Hepatocyte (in vitro differentiated cells): Measurements from ENCODE around the gene PFKL. TPM values are rescaled to one million over a fixed set of nuclear protein-coding genes. Genes with fewer than 3 reads are reported as not detected.

Source experiments
- DNase-seq: peaks from one replicate; pipeline ENCODE4 v3.0.0-alpha.2; 2016; ENCODE audit warnings: low spot score
- H2AFZ ChIP-seq: fragments of 200-600 bp; sonication (generic); 2 replicates; pipeline ENCODE4 v1.6.0; 2016; ENCODE audit warnings: antibody characterized with exemption, mild to moderate bottlenecking
- H3K27ac ChIP-seq: fragments of 200-600 bp; sonication (generic); 2 replicates; pipeline ENCODE4 v1.5.1; 2016; ENCODE audit warnings: mild to moderate bottlenecking
- H3K27me3 ChIP-seq: fragments of 200-600 bp; sonication (generic); 2 replicates; pipeline ENCODE4 v1.6.1; 2016
- H3K36me3 ChIP-seq: fragments of 200-600 bp; sonication (generic); replicated peaks from 2 replicates; pipeline ENCODE4 v1.5.1; 2016; ENCODE audit warnings: low read depth; ENCODE audit not compliant: insufficient read depth
- H3K4me1 ChIP-seq: fragments of 200-600 bp; sonication (generic); 2 replicates; pipeline ENCODE4 v1.5.1; 2016; ENCODE audit warnings: mild to moderate bottlenecking, moderate library complexity; ENCODE audit not compliant: insufficient read depth
- H3K4me2 ChIP-seq: fragments of 200-600 bp; sonication (generic); 2 replicates; pipeline ENCODE4 v1.6.0; 2016
- H3K4me3 ChIP-seq: fragments of 200-600 bp; sonication (generic); 2 replicates; pipeline ENCODE4 v1.5.1; 2016; ENCODE audit warnings: mild to moderate bottlenecking
- H3K79me2 ChIP-seq: fragments of 200-600 bp; sonication (generic); 2 replicates; pipeline ENCODE4 v1.6.0; 2017; ENCODE audit warnings: mild to moderate bottlenecking
- H3K9me2 ChIP-seq: fragments of 200-600 bp; sonication (generic); replicated peaks from 2 replicates; pipeline ENCODE4 v1.6.0; 2017; ENCODE audit warnings: mild to moderate bottlenecking; ENCODE audit not compliant: insufficient read depth
- H3K9me3 ChIP-seq: fragments of 200-600 bp; sonication (generic); 2 replicates; pipeline ENCODE4 v1.5.1; 2016; ENCODE audit warnings: low read depth, mild to moderate bottlenecking
- H4K20me1 ChIP-seq: fragments of 200-600 bp; sonication (generic); 2 replicates; pipeline ENCODE4 v1.6.0; 2016; ENCODE audit warnings: mild to moderate bottlenecking; ENCODE audit not compliant: insufficient read depth, poor library complexity, severe bottlenecking
- EZH2 ChIP-seq: fragments of 200-600 bp; sonication (generic); IDR thresholded peaks from 2 replicates; pipeline ENCODE4 v1.6.1; 2016; ENCODE audit warnings: antibody characterized with exemption, mild to moderate bottlenecking, borderline replicate concordance
- EZH2phosphoT487 ChIP-seq: fragments of 200-600 bp; sonication (generic); IDR thresholded peaks from one replicate; pipeline ENCODE4 v1.6.1; 2018; ENCODE audit warnings: antibody characterized with exemption, mild to moderate bottlenecking, low read depth, moderate library complexity; ENCODE audit not compliant: unreplicated experiment, severe bottlenecking
- WGBS: methylation state at CpG from one replicate; pipeline ENCODE4 v1.1.6; 2016; ENCODE audit warnings: low lambda C conversion rate; ENCODE audit errors: missing lambda C conversion rate; 5-methylcytosine and 5-hydroxymethylcytosine counted together
- polyA plus RNA-seq: library from polyadenylated mRNA; unstranded; fragments of >200 nt; fragmentation: Nextera tagmentation; extraction: Ambion mirVana; gene quantifications from 2 replicates; pipeline ENCODE4 v1.2.1, GENCODE V29; 2016
- total RNA-seq: library from RNA; depleted of rRNA; stranded (reverse); fragments of >200 nt; gene quantifications from 2 replicates; pipeline ENCODE4 v1.2.3, GENCODE V29; 2014
- TF ChIP-seq, protein P1 (sequence below): fragments of 200-600 bp; sonication (generic); IDR thresholded peaks from 2 replicates; pipeline ENCODE4 v1.5.1; 2016; ENCODE audit warnings: antibody characterized with exemption, mild to moderate bottlenecking; ENCODE audit not compliant: poor library complexity

Gene PFKL
- total and polyA plus RNA-seq, 2 experiments from 2014 or later, result 140 to 205 TPM

DNA sequence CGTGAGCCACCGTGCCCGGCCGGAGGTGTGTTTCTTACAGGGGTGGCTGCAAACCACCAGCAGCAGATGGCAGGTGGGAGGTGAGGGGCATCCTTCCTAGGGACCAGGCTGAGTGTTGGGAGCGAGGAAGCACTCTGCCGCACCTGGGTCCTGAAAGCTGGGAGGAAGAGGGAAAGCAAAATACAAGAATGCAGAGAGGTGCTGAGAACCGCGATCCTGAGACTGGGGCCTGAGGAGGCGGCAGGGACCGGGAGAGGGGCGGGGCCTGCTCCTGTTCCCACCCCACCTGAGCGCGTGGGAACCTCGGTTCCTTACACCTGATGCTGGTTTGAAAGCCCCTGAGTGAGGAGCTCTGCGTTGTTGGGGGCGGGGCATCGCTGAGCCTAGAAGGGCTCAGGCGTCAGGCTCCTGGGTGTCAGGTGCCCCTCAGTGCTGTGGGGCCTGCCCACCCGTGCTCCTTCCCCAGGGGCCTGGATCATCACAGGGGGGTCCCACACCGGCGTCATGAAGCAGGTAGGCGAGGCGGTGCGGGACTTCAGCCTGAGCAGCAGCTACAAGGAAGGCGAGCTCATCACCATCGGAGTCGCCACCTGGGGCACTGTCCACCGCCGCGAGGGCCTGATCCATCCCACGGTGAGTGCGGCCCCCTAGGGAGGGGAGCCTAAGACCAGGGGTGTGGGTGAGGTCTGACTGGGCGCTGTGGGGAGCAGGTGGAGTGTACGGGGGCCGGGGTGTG lies 69.0 kb downstream of the PFKL start:
- Histone ChIP-seq H3K27ac (no peak overlapping the region), H3K79me2 (no peaks in the 10 kb centered on the region), H3K9me3 (no peaks in the 10 kb centered on the region), H2AFZ (no peak overlapping the region), H3K4me2 (no peak overlapping the region), H4K20me1 (no peaks in the 10 kb centered on the region), H3K4me1 (peaks cover 3% of the 10 kb centered on the region), H3K4me3 (no peak overlapping the region), H3K9me2 (no peaks in the 10 kb centered on the region), H3K36me3 (no peaks in the 10 kb centered on the region), H3K27me3 (peaks cover 4% of the 10 kb centered on the region)
- DNase-seq, result peak; percentile 43
- 48% methylated on average over 20 of the region's 35 CpGs for WGBS
- TF ChIP-seq, protein P1, sequence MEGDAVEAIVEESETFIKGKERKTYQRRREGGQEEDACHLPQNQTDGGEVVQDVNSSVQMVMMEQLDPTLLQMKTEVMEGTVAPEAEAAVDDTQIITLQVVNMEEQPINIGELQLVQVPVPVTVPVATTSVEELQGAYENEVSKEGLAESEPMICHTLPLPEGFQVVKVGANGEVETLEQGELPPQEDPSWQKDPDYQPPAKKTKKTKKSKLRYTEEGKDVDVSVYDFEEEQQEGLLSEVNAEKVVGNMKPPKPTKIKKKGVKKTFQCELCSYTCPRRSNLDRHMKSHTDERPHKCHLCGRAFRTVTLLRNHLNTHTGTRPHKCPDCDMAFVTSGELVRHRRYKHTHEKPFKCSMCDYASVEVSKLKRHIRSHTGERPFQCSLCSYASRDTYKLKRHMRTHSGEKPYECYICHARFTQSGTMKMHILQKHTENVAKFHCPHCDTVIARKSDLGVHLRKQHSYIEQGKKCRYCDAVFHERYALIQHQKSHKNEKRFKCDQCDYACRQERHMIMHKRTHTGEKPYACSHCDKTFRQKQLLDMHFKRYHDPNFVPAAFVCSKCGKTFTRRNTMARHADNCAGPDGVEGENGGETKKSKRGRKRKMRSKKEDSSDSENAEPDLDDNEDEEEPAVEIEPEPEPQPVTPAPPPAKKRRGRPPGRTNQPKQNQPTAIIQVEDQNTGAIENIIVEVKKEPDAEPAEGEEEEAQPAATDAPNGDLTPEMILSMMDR, result peak; percentile 9
- TF ChIP-seq EZH2 (no peak), EZH2phosphoT487 (no peak)

DNA sequence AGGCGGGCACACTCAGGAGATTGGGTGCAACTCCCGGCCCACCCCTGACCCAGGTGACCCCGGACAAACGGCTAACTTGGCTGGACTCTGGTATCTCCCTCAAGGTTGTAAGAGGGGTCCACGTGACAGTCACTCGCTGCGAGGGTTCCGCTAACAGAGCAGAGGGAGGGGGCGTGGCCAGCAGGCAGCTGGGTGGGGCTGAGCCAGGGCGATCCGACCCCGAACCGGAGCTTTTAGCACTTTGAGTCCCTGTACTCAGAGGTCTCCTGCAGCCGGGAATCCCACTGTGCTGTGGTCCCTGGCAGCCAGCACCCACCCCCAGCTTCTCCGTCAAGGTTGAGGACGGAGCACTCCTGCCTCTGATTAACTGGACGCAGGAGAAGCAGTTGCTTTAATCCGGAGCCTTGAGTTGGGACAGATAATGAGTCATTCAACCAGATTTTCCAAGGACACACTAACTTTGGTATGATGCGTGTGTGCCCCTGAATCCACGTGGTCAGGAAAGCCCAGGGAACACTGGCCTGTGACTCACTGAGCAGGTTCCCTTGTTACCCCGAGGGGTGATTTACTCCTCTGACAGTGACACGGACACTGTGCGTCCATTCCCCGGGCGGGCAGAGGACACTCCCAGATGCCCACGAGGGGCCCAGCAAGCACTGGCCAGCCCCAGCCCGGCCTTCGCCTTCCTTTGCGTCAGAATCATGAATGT lies 70.3 kb downstream of the PFKL start:
- Histone ChIP-seq H3K27ac (peak overlapping the region; percentile 56), H3K9me2 (no peaks in the 10 kb centered on the region), H3K4me2 (peak overlapping the region; percentile 69), H3K4me1 (peaks cover 3% of the 10 kb centered on the region), H4K20me1 (no peaks in the 10 kb centered on the region), H3K4me3 (no peak overlapping the region), H3K79me2 (no peaks in the 10 kb centered on the region), H3K9me3 (no peaks in the 10 kb centered on the region), H2AFZ (no peak overlapping the region), H3K36me3 (no peaks in the 10 kb centered on the region), H3K27me3 (peaks cover 4% of the 10 kb centered on the region)
- TF ChIP-seq EZH2phosphoT487 (no peak), EZH2 (no peak)
- TF ChIP-seq, protein P1, result no peak
- WGBS, result 27% methylated on average over 25 of the region's 29 CpGs
- DNase-seq, result peak; percentile 78

DNA sequence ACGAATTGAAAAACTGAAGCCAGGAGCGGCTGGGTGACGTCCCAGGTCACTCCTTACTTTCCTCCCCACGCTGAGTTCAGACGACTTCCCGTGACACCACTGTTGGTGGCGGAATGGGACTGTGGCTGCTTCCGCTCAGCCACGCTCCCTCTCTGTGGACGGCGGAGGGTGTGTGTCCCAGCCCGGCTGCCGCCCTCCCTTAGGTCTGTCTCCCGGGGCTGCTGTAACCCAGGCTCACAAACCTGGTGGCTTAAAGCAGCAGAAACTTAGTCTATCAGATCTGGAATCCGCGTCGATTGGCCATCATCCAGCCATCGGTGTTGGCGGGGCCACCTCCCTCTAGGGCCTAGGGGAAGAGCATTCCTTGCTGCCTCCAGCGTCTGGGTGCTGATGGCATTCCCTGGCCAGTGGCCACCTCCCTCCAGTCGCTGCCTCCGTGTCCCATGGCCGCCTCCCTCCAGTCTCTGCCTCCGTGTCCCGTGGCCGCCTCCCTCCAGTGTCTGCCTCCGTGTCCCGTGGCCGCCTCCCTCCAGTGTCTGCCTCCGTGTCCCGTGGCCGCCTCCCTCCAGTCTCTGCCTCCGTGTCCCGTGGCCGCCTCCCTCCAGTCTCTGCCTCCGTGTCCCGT lies 71.0 kb downstream of the PFKL start:
- H3K4me2 ChIP-seq, result peak overlapping the region; percentile 69
- H3K36me3 ChIP-seq, result no peaks in the 10 kb centered on the region
- DNase-seq, result no peak
- H3K27me3 ChIP-seq, result peaks cover 4% of the 10 kb centered on the region
- H3K9me2 ChIP-seq, result no peaks in the 10 kb centered on the region
- H3K79me2 ChIP-seq, result no peaks in the 10 kb centered on the region
- H3K4me3 ChIP-seq, result no peak overlapping the region
- TF ChIP-seq EZH2, result no peak
- no peak for TF ChIP-seq EZH2phosphoT487
- TF ChIP-seq, protein P1, result no peak
- H3K9me3 ChIP-seq, result no peaks in the 10 kb centered on the region
- 91% methylated on average over 27 of the region's 37 CpGs for WGBS
- peaks cover 3% of the 10 kb centered on the region for H3K4me1 ChIP-seq
- no peak overlapping the region for H2AFZ ChIP-seq
- peak overlapping the region; percentile 56 for H3K27ac ChIP-seq
- no peaks in the 10 kb centered on the region for H4K20me1 ChIP-seq
